GM21723 (cell line): Measurements from ENCODE around the gene ALG14.
"Not testable (repeated sequence)": the region's sequence is repeated elsewhere in the genome, so short reads cannot be mapped to it uniquely, and the experiment has no call there.

Experiments
- ATAC-seq: cut with Tn5 transposase; IDR thresholded peaks from one replicate; pipeline ENCODE4 v1.9.1; 2021; ENCODE audit warnings: mild to moderate bottlenecking, moderate library complexity; ENCODE audit not compliant: unreplicated experiment

The ALG14 gene

GRCh38 chr1:95043141-95043980 lies 29.4 kb downstream of the ALG14 start:
- ATAC-seq = peak; percentile 97

- no peak for ATAC-seq
Observed at GRCh38 chr1:95042286-95042685, 30.5 kb downstream of the ALG14 start.

- peak; percentile 51 for ATAC-seq
Observed at GRCh38 chr1:95041491-95042165, 31.1 kb downstream of the ALG14 start.

GRCh38 chr1:95040032-95040525 lies 32.7 kb downstream of the ALG14 start:
- ATAC-seq = no peak

- no peak for ATAC-seq
Observed at GRCh38 chr1:95039360-95040031, 33.3 kb downstream of the ALG14 start.

GRCh38 chr1:95035536-95035935 lies 37.2 kb downstream of the ALG14 start:
- no peak for ATAC-seq

GRCh38 chr1:95034506-95034905 lies 38.2 kb downstream of the ALG14 start:
- ATAC-seq = no peak

GRCh38 chr1:95033843-95034242 lies 38.9 kb downstream of the ALG14 start:
- ATAC-seq = no peak

- ATAC-seq = no peak
Observed at GRCh38 chr1:95029532-95029931, 43.2 kb downstream of the ALG14 start.

- ATAC-seq = no peak
Observed at GRCh38 chr1:95028954-95029353, 43.8 kb downstream of the ALG14 start.

GRCh38 chr1:95027046-95027445 lies 45.7 kb downstream of the ALG14 start:
- ATAC-seq = no peak

GRCh38 chr1:95023399-95024043 lies 49.2 kb downstream of the ALG14 start:
- ATAC-seq = no peak

- ATAC-seq = no peak
Observed at GRCh38 chr1:95022644-95022926, 50.2 kb downstream of the ALG14 start.

- ATAC-seq = no peak
Observed at GRCh38 chr1:95021805-95022643, 50.7 kb downstream of the ALG14 start.

- ATAC-seq = no peak
Observed at GRCh38 chr1:95021119-95021518, 51.6 kb downstream of the ALG14 start.

GRCh38 chr1:95019466-95019865 lies 53.3 kb downstream of the ALG14 start:
- ATAC-seq = not testable (repeated sequence)

- no peak for ATAC-seq
Observed at GRCh38 chr1:95018602-95019369, 54.0 kb downstream of the ALG14 start.

- no peak for ATAC-seq
Observed at GRCh38 chr1:95017775-95018174, 55.0 kb downstream of the ALG14 start.

- ATAC-seq = no peak
Observed at GRCh38 chr1:95015076-95015475, 57.7 kb downstream of the ALG14 start.
